ENCODE results near the gene ERCC6L2.

DNA sequence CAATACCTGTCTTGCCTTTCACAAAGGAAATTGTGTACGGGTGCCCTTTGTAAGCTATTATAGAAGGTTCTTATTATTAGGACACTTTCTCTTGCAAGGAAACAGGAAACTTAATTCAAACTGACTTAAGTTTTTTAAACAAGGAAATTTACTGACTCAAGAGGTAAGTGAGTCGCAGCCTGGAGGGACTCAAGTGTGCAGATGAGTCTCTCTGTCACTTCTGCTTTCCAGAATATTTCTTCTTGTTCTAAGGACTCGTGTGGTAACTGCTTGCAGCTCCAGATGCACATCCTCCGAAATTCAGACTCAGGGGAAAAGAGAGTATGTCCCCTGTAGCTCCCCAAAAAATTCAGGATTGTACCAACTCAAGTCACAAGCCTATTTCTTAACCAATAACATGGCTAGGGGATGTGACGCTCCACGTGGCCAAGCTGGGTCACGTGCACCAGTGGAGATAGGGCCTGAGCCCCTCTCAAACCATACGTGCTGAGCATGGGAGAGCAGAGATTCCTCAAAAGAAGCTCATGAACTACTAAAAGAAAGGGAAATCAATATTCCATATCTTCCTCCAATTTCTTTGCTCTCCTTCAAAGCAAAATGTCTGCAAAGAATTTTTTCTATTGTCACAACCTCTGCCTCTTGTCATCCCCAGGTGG, 49.2 kb upstream of the ERCC6L2 start:
- TF ChIP-seq CREB1 (IDR thresholded peaks at IDR 0.05): no peak
- TF ChIP-seq EP300 (IDR thresholded peaks at IDR 0.05; ENCODE audit: borderline replicate concordance in 1 of 2, low read depth in 2 of 2, low read length in 2 of 2): no peak
- TF ChIP-seq, protein P1, sequence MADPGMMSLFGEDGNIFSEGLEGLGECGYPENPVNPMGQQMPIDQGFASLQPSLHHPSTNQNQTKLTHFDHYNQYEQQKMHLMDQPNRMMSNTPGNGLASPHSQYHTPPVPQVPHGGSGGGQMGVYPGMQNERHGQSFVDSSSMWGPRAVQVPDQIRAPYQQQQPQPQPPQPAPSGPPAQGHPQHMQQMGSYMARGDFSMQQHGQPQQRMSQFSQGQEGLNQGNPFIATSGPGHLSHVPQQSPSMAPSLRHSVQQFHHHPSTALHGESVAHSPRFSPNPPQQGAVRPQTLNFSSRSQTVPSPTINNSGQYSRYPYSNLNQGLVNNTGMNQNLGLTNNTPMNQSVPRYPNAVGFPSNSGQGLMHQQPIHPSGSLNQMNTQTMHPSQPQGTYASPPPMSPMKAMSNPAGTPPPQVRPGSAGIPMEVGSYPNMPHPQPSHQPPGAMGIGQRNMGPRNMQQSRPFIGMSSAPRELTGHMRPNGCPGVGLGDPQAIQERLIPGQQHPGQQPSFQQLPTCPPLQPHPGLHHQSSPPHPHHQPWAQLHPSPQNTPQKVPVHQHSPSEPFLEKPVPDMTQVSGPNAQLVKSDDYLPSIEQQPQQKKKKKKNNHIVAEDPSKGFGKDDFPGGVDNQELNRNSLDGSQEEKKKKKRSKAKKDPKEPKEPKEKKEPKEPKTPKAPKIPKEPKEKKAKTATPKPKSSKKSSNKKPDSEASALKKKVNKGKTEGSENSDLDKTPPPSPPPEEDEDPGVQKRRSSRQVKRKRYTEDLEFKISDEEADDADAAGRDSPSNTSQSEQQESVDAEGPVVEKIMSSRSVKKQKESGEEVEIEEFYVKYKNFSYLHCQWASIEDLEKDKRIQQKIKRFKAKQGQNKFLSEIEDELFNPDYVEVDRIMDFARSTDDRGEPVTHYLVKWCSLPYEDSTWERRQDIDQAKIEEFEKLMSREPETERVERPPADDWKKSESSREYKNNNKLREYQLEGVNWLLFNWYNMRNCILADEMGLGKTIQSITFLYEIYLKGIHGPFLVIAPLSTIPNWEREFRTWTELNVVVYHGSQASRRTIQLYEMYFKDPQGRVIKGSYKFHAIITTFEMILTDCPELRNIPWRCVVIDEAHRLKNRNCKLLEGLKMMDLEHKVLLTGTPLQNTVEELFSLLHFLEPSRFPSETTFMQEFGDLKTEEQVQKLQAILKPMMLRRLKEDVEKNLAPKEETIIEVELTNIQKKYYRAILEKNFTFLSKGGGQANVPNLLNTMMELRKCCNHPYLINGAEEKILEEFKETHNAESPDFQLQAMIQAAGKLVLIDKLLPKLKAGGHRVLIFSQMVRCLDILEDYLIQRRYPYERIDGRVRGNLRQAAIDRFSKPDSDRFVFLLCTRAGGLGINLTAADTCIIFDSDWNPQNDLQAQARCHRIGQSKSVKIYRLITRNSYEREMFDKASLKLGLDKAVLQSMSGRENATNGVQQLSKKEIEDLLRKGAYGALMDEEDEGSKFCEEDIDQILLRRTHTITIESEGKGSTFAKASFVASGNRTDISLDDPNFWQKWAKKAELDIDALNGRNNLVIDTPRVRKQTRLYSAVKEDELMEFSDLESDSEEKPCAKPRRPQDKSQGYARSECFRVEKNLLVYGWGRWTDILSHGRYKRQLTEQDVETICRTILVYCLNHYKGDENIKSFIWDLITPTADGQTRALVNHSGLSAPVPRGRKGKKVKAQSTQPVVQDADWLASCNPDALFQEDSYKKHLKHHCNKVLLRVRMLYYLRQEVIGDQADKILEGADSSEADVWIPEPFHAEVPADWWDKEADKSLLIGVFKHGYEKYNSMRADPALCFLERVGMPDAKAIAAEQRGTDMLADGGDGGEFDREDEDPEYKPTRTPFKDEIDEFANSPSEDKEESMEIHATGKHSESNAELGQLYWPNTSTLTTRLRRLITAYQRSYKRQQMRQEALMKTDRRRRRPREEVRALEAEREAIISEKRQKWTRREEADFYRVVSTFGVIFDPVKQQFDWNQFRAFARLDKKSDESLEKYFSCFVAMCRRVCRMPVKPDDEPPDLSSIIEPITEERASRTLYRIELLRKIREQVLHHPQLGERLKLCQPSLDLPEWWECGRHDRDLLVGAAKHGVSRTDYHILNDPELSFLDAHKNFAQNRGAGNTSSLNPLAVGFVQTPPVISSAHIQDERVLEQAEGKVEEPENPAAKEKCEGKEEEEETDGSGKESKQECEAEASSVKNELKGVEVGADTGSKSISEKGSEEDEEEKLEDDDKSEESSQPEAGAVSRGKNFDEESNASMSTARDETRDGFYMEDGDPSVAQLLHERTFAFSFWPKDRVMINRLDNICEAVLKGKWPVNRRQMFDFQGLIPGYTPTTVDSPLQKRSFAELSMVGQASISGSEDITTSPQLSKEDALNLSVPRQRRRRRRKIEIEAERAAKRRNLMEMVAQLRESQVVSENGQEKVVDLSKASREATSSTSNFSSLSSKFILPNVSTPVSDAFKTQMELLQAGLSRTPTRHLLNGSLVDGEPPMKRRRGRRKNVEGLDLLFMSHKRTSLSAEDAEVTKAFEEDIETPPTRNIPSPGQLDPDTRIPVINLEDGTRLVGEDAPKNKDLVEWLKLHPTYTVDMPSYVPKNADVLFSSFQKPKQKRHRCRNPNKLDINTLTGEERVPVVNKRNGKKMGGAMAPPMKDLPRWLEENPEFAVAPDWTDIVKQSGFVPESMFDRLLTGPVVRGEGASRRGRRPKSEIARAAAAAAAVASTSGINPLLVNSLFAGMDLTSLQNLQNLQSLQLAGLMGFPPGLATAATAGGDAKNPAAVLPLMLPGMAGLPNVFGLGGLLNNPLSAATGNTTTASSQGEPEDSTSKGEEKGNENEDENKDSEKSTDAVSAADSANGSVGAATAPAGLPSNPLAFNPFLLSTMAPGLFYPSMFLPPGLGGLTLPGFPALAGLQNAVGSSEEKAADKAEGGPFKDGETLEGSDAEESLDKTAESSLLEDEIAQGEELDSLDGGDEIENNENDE (IDR thresholded peaks at IDR 0.05; ENCODE audit: insufficient replicate concordance, low read length): no peak
- TF ChIP-seq BACH1 (IDR thresholded peaks at IDR 0.05; ENCODE audit: low read length): no peak
- TF ChIP-seq NRF1 (IDR thresholded peaks at IDR 0.05; ENCODE audit: low read depth, low read length): no peak
- TF ChIP-seq SUZ12 (IDR thresholded peaks at IDR 0.05; ENCODE audit: low read length): no peak
- no peak for TF ChIP-seq JUND (IDR thresholded peaks at IDR 0.05; ENCODE audit: low read length)
